Liver (tissue), 9 donors: ENCODE results near the gene PEX14. TPM values are rescaled to one million over a fixed set of nuclear protein-coding genes. Genes with fewer than 3 reads are reported as not detected.

Experiments used
- DNase-seq: peaks from one replicate; pipeline ENCODE4 v3.0.0-alpha.2; 2017; ENCODE audit warnings: low spot score
- H3K27ac ChIP-seq, 2 donors: one replicate each; pipeline ENCODE4 v1.7.0; 2013; ENCODE audit warnings: inconsistent platforms in 2 of 2, low read length in 2 of 2, control low read depth in 1 of 2, low read depth in 1 of 2, mild to moderate bottlenecking in 1 of 2
- H3K27me3 ChIP-seq, 4 donors: one replicate each; pipeline versions ENCODE4 v1.6.1 to v1.7.0; 2013; ENCODE audit warnings: low read length in 3 of 4, inconsistent platforms in 1 of 4, mild to moderate bottlenecking in 1 of 4, moderate library complexity in 1 of 4; ENCODE audit not compliant: control insufficient read depth in 4 of 4, insufficient read depth in 4 of 4
- H3K36me3 ChIP-seq, 4 donors: one replicate each; pipeline versions ENCODE4 v1.6.1 to v1.7.0; 2013; ENCODE audit warnings: low read length in 3 of 4, mild to moderate bottlenecking in 3 of 4, low read depth in 1 of 4, moderate library complexity in 1 of 4; ENCODE audit not compliant: control insufficient read depth in 4 of 4, insufficient read depth in 3 of 4
- H3K4me1 ChIP-seq, 4 donors: one replicate each; pipeline versions ENCODE4 v1.6.1 to v1.7.0; 2013; ENCODE audit warnings: low read length in 3 of 4, mild to moderate bottlenecking in 3 of 4, moderate library complexity in 1 of 4; ENCODE audit not compliant: control insufficient read depth in 4 of 4, insufficient read depth in 4 of 4
- H3K4me3 ChIP-seq, 3 donors: one replicate each; pipeline versions ENCODE4 v1.6.1 to v1.7.0; 2013; ENCODE audit warnings: low read length in 3 of 3, control low read depth in 1 of 3, low read depth in 1 of 3, mild to moderate bottlenecking in 1 of 3
- H3K9ac ChIP-seq, 2 donors: one replicate each; pipeline ENCODE4 v1.7.0; 2013; ENCODE audit warnings: low read length in 2 of 2, mild to moderate bottlenecking in 2 of 2, moderate library complexity in 2 of 2, control low read depth in 1 of 2, low read depth in 1 of 2
- H3K9me3 ChIP-seq, 4 donors: one replicate each; pipeline versions ENCODE4 v1.6.1 to v1.7.0; 2013; ENCODE audit warnings: low read length in 3 of 4; ENCODE audit not compliant: control insufficient read depth in 4 of 4
- EGR1 ChIP-seq, 2 donors: IDR thresholded peaks; 2 replicates each; pipeline ENCODE4 v1.6.1; 2016 to 2018; ENCODE audit warnings: antibody characterized with exemption in 2 of 2, low read depth in 2 of 2
- GABPA ChIP-seq, 2 donors: IDR thresholded peaks in 1 of 2; conservative IDR thresholded peaks in 1 of 2; 2 replicates each; pipeline ENCODE4 v1.6.1; 2016; ENCODE audit warnings: antibody characterized with exemption in 2 of 2, mild to moderate bottlenecking in 1 of 2, moderate library complexity in 1 of 2
- JUND ChIP-seq, 2 donors: IDR thresholded peaks; 2 replicates each; pipeline ENCODE4 v1.6.1; 2016; ENCODE audit warnings: antibody characterized with exemption in 2 of 2
- NR2F2 ChIP-seq: IDR thresholded peaks from 2 replicates; pipeline ENCODE4 v1.6.1; 2016; ENCODE audit warnings: antibody characterized with exemption
- RAD21 ChIP-seq, 2 donors: IDR thresholded peaks; 2 replicates each; pipeline ENCODE4 v1.6.1; 2016; ENCODE audit warnings: antibody characterized with exemption in 2 of 2, mild to moderate bottlenecking in 2 of 2
- RXRA ChIP-seq, 2 donors: IDR thresholded peaks; 2 replicates each; pipeline ENCODE4 v1.6.1; 2017 to 2018; ENCODE audit warnings: antibody characterized with exemption in 2 of 2, mild to moderate bottlenecking in 1 of 2
- TAF1 ChIP-seq: conservative IDR thresholded peaks from 2 replicates; pipeline ENCODE4 v1.6.1; 2016; ENCODE audit warnings: antibody characterized with exemption, mild to moderate bottlenecking
- YY1 ChIP-seq: IDR thresholded peaks from 2 replicates; pipeline ENCODE4 v1.6.1; 2016; ENCODE audit warnings: antibody characterized with exemption, mild to moderate bottlenecking
- WGBS: extraction: QIAGEN DNeasy Blood & Tissue Kit; methylation state at CpG from one replicate; pipeline ENCODE4 v1.1.7; 2013; 5-methylcytosine and 5-hydroxymethylcytosine counted together
- polyA plus RNA-seq, 2 donors: library from polyadenylated mRNA; stranded (reverse) in 1 of 2; unstranded in 1 of 2; fragments of 200-250 nt in 1 of 2; fragments of >200 nt in 1 of 2; fragmentation: Nextera tagmentation in 1 of 2; extraction: Ambion mirVana in 1 of 2; gene quantifications; one replicate each; pipeline versions ENCODE4 v1.2.1 to v1.2.3, GENCODE V29; 2013 to 2015
- total RNA-seq, 2 donors: library from RNA; depleted of rRNA; stranded (reverse); fragments of >200 nt; gene quantifications; one replicate each; pipeline ENCODE4 v1.2.3, GENCODE V29; 2014
- TF ChIP-seq, protein P1 (sequence below): IDR thresholded peaks from 2 replicates; pipeline ENCODE4 v1.6.1; 2016; ENCODE audit warnings: antibody characterized with exemption
- TF ChIP-seq, protein P2 (sequence below): fragments of 150-350 bp; IDR thresholded peaks from 2 replicates; pipeline ENCODE4 v1.5.1; 2017; ENCODE audit warnings: improper control_type of control experiment, low read depth, low read length; ENCODE audit not compliant: missing input control
- TF ChIP-seq, protein P3 (sequence below): IDR thresholded peaks from 2 replicates; pipeline ENCODE4 v1.6.1; 2016; ENCODE audit warnings: antibody characterized with exemption
- donor health status: healthy.
- donor health status: healthy.
- donor health status: healthy.
- donor health status: healthy.
- donor health status: healthy.

The PEX14 gene
- total and polyA plus RNA-seq, 4 donors, result 7.1 to 16.1 (median 11.7) TPM

DNA sequence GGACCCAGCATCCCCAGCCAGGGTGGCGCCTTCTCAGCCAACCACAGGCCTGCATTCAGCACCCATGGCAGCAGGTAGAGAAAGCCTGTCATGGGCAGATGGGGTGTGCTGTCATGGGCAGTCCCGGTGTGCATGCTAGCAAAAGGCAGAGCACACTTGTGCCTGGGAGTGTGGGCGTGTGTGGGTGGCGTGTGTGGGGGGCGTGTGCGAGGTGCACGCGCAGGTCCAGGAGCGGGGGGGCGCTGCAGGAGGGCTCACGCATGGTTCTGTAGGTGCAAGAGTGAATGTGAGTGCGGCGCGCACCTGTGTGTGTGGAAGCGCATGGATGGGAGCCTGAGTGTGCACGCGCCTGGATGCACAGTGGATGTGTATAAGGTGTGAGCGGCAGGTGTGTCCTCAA, 184.5 kb downstream of the PEX14 start:
- Histone ChIP-seq H3K4me1 (peaks cover 8 to 16% (median 12%) of the 10 kb centered on the region in 4 donors), H3K27ac (no peak overlapping the region), H3K27me3 (no peaks in the 10 kb centered on the region), H3K36me3 (peaks cover 0 to 9% (median 2%) of the 10 kb centered on the region in 4 donors), H3K4me3 (no peak overlapping the region), H3K9me3 (no peaks in the 10 kb centered on the region), H3K9ac (no peak overlapping the region)
- DNase-seq, result no peak
- WGBS, result 96% methylated on average over 18 of the region's 18 CpGs
- TF ChIP-seq, protein P1, sequence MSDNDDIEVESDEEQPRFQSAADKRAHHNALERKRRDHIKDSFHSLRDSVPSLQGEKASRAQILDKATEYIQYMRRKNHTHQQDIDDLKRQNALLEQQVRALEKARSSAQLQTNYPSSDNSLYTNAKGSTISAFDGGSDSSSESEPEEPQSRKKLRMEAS, result no peak
- TF ChIP-seq RAD21 (IDR thresholded peaks at IDR 0.05) (no peak), EGR1 (IDR thresholded peaks at IDR 0.05; ENCODE audit: low read depth in 2 of 2) (no peak), RXRA (IDR thresholded peaks at IDR 0.05) (no peak), GABPA (IDR thresholded peaks at IDR 0.05 in 1 of 2, conservative IDR thresholded peaks at IDR 0.05 in 1 of 2) (no peak)
- TF ChIP-seq, protein P2, sequence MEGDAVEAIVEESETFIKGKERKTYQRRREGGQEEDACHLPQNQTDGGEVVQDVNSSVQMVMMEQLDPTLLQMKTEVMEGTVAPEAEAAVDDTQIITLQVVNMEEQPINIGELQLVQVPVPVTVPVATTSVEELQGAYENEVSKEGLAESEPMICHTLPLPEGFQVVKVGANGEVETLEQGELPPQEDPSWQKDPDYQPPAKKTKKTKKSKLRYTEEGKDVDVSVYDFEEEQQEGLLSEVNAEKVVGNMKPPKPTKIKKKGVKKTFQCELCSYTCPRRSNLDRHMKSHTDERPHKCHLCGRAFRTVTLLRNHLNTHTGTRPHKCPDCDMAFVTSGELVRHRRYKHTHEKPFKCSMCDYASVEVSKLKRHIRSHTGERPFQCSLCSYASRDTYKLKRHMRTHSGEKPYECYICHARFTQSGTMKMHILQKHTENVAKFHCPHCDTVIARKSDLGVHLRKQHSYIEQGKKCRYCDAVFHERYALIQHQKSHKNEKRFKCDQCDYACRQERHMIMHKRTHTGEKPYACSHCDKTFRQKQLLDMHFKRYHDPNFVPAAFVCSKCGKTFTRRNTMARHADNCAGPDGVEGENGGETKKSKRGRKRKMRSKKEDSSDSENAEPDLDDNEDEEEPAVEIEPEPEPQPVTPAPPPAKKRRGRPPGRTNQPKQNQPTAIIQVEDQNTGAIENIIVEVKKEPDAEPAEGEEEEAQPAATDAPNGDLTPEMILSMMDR, result no peak
- TF ChIP-seq, protein P3, sequence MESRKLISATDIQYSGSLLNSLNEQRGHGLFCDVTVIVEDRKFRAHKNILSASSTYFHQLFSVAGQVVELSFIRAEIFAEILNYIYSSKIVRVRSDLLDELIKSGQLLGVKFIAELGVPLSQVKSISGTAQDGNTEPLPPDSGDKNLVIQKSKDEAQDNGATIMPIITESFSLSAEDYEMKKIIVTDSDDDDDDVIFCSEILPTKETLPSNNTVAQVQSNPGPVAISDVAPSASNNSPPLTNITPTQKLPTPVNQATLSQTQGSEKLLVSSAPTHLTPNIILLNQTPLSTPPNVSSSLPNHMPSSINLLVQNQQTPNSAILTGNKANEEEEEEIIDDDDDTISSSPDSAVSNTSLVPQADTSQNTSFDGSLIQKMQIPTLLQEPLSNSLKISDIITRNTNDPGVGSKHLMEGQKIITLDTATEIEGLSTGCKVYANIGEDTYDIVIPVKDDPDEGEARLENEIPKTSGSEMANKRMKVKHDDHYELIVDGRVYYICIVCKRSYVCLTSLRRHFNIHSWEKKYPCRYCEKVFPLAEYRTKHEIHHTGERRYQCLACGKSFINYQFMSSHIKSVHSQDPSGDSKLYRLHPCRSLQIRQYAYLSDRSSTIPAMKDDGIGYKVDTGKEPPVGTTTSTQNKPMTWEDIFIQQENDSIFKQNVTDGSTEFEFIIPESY, result no peak

DNA sequence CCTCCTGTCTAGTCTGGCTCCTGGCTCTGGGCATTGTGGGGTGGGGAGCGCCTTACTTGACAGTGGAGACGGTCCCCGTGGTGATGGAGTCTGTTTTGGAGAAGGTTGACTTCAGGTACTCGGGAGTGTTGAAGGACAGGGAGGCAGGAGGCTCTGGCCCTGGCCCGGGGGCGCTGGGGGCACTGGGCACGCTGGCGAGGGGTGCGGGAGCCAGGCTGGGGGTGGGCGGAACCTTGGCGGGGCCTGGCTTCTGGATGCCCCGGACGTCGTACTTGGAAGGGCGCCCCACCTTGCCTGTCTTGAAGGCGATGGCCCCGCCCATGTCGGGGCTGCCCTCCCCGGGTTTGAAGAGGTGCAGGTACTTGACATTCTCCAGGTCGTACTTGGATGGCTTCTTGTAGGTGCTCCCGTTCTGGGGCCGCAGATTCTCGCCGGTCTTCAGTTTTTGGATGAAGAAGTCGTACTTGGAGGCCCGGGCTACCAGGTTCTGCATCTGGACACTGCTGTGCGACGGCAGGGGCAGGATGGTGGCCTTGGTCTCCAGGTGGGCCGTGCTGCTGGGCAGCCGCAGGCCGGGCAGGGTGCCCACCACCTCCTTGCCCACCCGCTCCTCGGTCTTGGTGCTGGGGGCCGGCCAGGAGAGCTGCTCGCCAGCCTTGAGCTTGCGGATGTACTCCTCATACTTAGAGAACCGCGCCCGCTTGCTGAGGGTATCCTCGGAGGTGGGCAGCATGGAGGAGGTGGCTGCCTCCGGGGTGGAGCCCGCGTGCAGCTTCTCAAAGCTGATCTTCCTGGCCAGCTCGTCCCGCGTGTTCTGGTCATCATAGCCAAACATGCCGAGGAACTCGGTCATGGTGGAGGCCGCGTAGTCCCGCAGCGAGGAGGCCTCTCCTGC, 185.1 kb downstream of the PEX14 start:
- Histone ChIP-seq H3K4me1 (peaks cover 10 to 23% (median 16%) of the 10 kb centered on the region in 4 donors), H3K27me3 (no peaks in the 10 kb centered on the region), H3K27ac (no peak overlapping the region), H3K36me3 (peaks cover 0 to 9% (median 2%) of the 10 kb centered on the region in 4 donors), H3K4me3 (no peak overlapping the region), H3K9me3 (no peaks in the 10 kb centered on the region), H3K9ac (no peak overlapping the region)
- no peak for TF ChIP-seq TAF1
- TF ChIP-seq EGR1 (IDR thresholded peaks at IDR 0.05; ENCODE audit: low read depth in 2 of 2), result no peak
- TF ChIP-seq JUND (IDR thresholded peaks at IDR 0.05), result no peak
- TF ChIP-seq GABPA (IDR thresholded peaks at IDR 0.05 in 1 of 2, conservative IDR thresholded peaks at IDR 0.05 in 1 of 2), result no peak
- TF ChIP-seq RAD21 (IDR thresholded peaks at IDR 0.05), result no peak
- TF ChIP-seq YY1, result no peak
- TF ChIP-seq, protein P3, result no peak
- no peak for TF ChIP-seq NR2F2
- 96% methylated on average over 52 of the region's 52 CpGs for WGBS
- DNase-seq, result no peak
